Esophagus squamous epithelium (tissue), 4 donors: ENCODE data around the gene SNRNP25.
"Not testable (repeated sequence)": the region's sequence is repeated elsewhere in the genome, so short reads cannot be mapped to it uniquely, and the experiment has no call there.

ENCODE experiments used
- CTCF ChIP-seq, 6 experiments: fragments of 450-650 bp in 4 of 6; fragments of 200-600 bp in 2 of 6; sonication (generic) in 2 of 6; IDR thresholded peaks; one replicate each; pipeline ENCODE4 v1.5.1; 2016 to 2019; ENCODE audit warnings: antibody characterized with exemption in 6 of 6, mild to moderate bottlenecking in 4 of 6, moderate library complexity in 4 of 6
- POLR2A ChIP-seq, 4 donors: fragments of 450-650 bp; IDR thresholded peaks; one replicate each; pipeline ENCODE4 v1.6.1; 2017; ENCODE audit warnings: antibody characterized with exemption in 4 of 4, mild to moderate bottlenecking in 4 of 4, moderate library complexity in 3 of 4

- TF ChIP-seq CTCF, POLR2A (IDR thresholded peaks at IDR 0.05): not testable (repeated sequence)
Measured at GRCh38 chr16:24151-24550, 29.5 kb upstream of the SNRNP25 start.
